Neural crest cell (in vitro differentiated cells): ENCODE data around the gene AIG1. TPM values are rescaled to one million over a fixed set of nuclear protein-coding genes. Genes with fewer than 3 reads are reported as not detected.

ENCODE experiments used
- DNase-seq: peaks from one replicate; pipeline ENCODE4 v3.0.0; 2021; ENCODE audit warnings: low read depth, mixed read lengths, low spot score
- H3K27ac Mint-ChIP-seq: one replicate; pipeline ENCODE4 v1.8.0; 2021; ENCODE audit warnings: mild to moderate bottlenecking, mixed read lengths; ENCODE audit not compliant: unreplicated experiment
- H3K27me3 Mint-ChIP-seq: 2 replicates; pipeline ENCODE4 v1.8.0; 2021; ENCODE audit warnings: low read depth, mild to moderate bottlenecking, mixed read lengths
- H3K36me3 Mint-ChIP-seq: 2 replicates; pipeline ENCODE4 v1.8.0; 2021; ENCODE audit warnings: low read depth, mild to moderate bottlenecking, mixed read lengths
- H3K4me1 Mint-ChIP-seq: 2 replicates; pipeline ENCODE4 v1.8.0; 2021; ENCODE audit warnings: mixed read lengths
- H3K4me3 Mint-ChIP-seq: one replicate; pipeline ENCODE4 v1.8.0; 2021; ENCODE audit warnings: mild to moderate bottlenecking, mixed read lengths
- H3K9me3 Mint-ChIP-seq: 2 replicates; pipeline ENCODE4 v1.8.0; 2021; ENCODE audit warnings: mixed read lengths
- CTCF ChIP-seq: fragments of 200-600 bp; sonication (generic); conservative IDR thresholded peaks from 2 replicates; pipeline ENCODE4 v1.5.0; 2021; ENCODE audit warnings: antibody characterized with exemption, mild to moderate bottlenecking
- total RNA-seq: library from RNA; stranded (reverse); gene quantifications from 2 replicates; pipeline ENCODE4 v1.2.1, GENCODE V29; 2021

The AIG1 gene
- total RNA-seq, 1 donor from 2014 or later, result 22.9 TPM

DNA sequence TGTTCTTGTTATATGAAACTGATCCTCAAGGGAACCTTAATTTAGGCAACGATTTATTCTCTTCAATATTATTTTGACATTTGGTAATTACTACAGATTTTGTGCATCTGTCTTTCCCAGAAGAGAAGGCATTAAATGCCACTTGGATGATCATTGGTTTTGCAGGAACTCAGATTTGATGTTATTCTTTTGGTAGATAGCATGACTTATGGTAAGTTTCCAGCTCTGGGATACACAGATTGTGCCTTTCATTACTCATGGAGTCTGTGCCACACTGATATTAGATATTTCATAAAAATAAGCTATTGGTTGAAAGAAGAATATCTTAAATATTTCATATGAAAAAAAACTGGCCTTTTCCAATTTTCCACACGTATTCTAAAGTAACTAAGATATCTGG, 120.1 kb downstream of the AIG1 start:
- DNase-seq, result no peak
- no peaks in the 10 kb centered on the region for H3K27me3 Mint-ChIP-seq
- H3K4me3 Mint-ChIP-seq, result no peak overlapping the region
- H3K36me3 Mint-ChIP-seq, result peaks cover 15% of the 10 kb centered on the region
- H3K9me3 Mint-ChIP-seq, result peaks cover 3% of the 10 kb centered on the region
- no peak overlapping the region for H3K27ac Mint-ChIP-seq
- TF ChIP-seq CTCF, result no peak
- H3K4me1 Mint-ChIP-seq, result no peaks in the 10 kb centered on the region

- H3K4me3 Mint-ChIP-seq, result no peak overlapping the region
- no peaks in the 10 kb centered on the region for H3K27me3 Mint-ChIP-seq
- peaks cover 3% of the 10 kb centered on the region for H3K36me3 Mint-ChIP-seq
- H3K4me1 Mint-ChIP-seq, result peaks cover 4% of the 10 kb centered on the region
- no peak for DNase-seq
- H3K27ac Mint-ChIP-seq, result no peak overlapping the region
- H3K9me3 Mint-ChIP-seq, result peaks cover under 1% of the 10 kb centered on the region
- TF ChIP-seq CTCF, result no peak
Measured at GRCh38 chr6:143183666-143184065, 123.0 kb downstream of the AIG1 start.

DNA sequence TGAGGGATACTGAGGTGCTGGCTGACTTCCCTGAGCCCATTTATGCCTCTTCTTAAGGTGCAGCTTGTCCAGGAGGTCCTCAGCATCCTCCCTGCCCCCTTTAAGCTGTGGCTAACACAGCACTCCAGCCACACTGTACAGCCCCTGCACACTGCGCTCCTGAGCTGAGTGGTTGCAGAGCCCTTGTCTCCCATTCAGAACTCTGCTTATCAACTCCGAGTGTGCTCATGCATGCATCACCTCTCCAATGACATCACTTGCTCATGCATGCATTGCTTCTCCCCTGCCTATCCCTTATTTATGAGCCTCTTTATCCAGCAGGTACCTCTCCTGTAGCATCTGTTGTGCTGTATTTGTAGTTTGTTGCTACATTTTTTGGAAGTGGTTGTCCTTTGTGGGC, 124.6 kb downstream of the AIG1 start:
- no peak for DNase-seq
- H3K36me3 Mint-ChIP-seq, result peaks cover 5% of the 10 kb centered on the region
- H3K4me3 Mint-ChIP-seq, result no peak overlapping the region
- no peak for TF ChIP-seq CTCF
- no peaks in the 10 kb centered on the region for H3K9me3 Mint-ChIP-seq
- H3K27ac Mint-ChIP-seq, result no peak overlapping the region
- peaks cover 4% of the 10 kb centered on the region for H3K4me1 Mint-ChIP-seq
- H3K27me3 Mint-ChIP-seq, result no peaks in the 10 kb centered on the region

DNA sequence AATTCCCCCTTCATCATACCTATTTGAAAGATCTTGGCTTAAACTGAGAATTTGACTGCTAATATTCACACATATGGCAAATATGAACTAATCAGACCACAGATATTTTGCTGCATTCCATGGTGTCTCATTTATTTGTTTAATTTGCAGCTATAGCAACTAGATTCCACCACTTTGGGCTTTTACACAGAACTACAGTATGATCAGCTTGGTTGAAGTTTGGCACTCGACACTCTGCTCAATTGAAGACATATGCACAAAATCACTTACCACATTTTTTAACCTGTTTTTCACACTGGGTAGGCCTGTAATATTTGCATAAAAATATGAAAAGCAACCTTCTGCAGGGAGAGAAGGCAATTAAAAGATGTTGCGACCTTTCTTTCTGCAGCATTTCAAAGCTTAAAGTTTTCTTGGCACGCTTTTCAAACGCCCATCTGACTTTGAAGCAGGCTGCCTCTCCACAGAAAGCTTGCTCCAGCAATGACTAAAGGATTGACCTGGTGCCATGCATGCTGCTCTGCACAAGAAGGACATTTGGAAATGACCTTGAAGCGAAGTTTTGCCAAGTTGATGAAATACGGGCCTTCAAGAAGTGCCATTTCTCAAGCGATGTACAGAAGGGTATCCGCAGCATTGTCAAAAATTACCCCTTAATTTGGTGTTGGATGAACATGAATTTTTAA, 126.7 kb downstream of the AIG1 start:
- no peak for TF ChIP-seq CTCF
- Mint-ChIP-seq H3K27me3 (no peaks in the 10 kb centered on the region), H3K27ac (no peak overlapping the region), H3K4me3 (no peak overlapping the region), H3K4me1 (peaks cover 4% of the 10 kb centered on the region), H3K36me3 (peaks cover 5% of the 10 kb centered on the region), H3K9me3 (no peaks in the 10 kb centered on the region)
- DNase-seq, result no peak

DNA sequence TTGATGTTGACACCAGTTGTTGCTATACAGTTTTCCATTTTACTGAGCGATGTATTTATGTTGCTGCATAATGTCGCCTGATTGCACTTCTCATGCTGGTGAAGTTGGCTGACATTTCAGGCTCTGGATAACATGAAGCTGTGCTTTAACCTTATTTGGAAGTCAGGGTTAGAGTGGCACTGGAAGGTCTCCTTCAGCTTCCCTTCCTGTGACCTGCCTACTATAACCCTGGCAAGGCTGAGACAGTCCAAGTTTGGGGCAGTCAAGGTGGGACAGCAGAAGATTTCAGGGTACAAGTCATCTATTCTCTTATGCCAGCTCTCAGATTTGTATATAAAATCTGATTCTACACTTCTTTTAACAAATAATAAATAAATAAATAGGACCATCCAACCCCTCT, 127.6 kb downstream of the AIG1 start:
- Mint-ChIP-seq H3K4me3 (no peak overlapping the region), H3K9me3 (no peaks in the 10 kb centered on the region), H3K4me1 (peaks cover 4% of the 10 kb centered on the region), H3K27ac (no peak overlapping the region), H3K36me3 (peaks cover 5% of the 10 kb centered on the region), H3K27me3 (no peaks in the 10 kb centered on the region)
- no peak for TF ChIP-seq CTCF
- DNase-seq, result no peak
